SK-N-DZ (cell line): ENCODE data around the gene TNFSF9.
"Not testable (repeated sequence)": the region's sequence is repeated elsewhere in the genome, so short reads cannot be mapped to it uniquely, and the experiment has no call there.

Experiments used
- DNase-seq: peaks from one replicate; pipeline ENCODE4 v3.0.0-alpha.2; 2015; ENCODE audit warnings: low spot score
- small RNA-seq, 2 experiments: library from RNA; depleted of rRNA; stranded (forward); fragments of <200 nt; gene quantifications; one replicate each; pipeline ENCODE3, GENCODE V24; 2014

The TNFSF9 gene

DNA sequence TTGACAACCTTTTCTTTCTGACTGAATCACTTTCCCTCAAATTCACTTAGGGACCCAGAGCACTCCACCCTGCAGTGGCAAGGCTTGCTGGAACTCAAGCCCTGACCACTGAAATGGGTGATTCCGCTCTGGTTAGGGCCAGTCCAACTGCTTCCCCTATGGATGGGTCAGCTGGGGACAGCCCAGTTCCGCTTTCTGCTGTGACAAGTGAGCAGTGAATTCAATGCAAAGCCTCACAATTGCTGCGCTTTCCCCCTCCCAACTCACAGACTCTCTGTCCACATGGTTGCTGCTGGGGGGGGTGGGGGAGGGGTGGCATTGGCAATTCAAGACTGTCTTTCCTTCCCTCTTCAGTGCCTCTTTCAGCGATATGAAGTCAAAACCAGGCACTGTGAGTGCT, 41.4 kb downstream of the TNFSF9 start:
- no peak for DNase-seq

DNA sequence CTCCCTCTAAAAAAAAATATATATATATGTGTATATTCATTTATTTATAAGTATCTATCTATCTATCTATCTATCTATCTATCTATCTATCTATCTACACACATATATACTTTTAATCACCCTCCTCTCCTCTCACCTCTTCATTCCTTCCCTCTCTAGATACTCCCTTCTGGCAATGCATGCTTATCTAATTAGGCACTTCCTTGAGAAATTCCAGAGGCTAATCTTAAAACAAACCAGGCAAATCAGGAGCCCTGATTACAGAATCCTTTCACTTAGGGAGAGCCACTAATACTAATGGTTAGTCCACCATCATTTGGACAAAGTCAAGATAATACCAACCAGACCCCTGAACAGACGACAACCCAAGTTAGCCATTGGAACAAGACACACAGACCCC, 42.5 kb downstream of the TNFSF9 start:
- DNase-seq, result no peak

DNA sequence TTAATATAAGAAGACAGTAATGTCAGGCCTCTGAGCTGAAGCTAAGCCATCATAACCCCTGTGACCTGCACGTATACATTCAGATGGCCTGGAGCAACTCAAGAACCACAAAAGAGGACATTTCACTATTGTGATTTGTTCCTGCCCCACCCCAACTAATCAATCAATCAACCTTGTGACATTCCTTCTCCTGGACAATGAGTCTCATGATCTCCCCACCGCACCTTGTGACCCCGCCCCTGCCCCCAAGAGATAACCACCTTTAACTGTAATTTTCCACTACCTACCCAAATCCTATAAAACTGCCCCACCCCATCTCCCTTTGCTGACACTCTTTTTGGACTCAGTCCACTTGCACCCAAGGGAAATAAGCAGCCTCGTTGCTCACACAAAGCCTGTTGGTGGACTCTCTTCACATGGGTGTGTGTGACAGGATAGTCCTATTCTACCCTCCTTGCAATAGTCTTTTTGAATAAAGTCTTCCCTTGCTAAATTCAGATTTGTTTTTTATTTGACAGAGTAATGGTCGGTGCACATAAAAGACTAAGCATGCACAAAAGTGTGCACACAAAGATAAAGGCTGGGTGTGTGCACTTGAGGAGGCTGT, 46.1 kb downstream of the TNFSF9 start:
- no peak for DNase-seq

DNA sequence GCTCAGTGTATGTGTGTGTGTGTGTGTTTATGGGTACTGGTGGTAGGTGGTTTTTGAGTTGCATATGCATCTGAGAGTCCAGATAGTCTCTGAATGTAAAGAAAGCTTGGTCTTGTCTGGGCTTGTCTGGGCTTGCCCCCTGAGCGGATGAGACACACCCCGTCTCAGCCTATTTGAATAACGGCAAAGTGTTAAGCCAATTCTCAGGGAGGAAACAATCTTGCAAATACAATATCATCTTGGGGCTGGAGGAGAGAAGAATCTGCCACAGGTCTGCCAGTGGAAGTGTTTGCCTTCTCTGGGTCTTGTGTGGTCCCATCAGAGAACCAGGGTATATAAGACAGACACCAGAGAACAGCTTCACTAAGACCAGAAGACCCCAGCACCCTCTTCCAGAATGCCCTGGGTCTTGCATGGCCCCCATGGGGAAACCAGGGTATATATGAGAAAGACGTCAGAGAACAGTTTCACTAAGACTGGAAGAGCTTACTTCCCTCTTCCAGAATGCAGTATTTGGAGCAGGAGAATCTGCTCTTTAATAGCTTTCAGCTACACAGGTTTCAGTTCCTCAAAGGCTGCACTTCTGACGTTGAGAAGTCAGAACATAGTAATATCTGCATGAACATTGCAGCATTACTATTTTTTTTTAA, 46.8 kb downstream of the TNFSF9 start:
- no peak for DNase-seq

DNA sequence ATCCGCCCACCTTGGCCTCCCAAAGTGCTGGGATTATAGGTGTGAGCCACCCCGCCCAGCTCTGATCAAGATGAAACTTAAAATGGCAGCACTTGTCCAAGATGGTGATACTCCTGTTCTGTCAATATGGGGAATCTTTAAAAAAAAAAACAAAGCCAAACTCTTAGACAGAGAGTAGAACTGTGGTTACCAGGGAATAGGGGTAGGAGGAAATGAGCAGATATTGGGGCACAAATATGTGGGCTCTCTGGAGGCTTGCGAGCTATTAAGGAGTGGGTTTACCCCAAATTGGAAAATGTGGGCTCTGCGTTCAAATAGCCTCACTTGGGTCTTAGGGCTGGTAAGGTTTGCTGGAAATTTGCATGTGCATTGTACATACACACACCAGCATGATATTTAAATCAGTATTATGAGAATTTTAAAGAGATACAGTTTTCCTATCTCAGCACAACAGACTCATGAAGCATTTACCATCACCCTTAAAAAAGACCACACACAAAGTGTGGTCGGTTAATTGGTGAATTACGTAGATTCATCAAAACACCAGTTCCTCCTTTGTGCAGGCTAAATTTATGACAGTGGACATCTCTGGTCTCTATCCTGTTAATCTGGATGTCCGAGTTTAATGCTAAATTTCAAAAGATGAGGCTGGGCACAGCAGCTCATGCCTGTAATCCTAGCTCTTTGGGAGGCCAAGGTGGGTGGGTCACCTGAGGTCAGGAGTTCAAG, 48.8 kb downstream of the TNFSF9 start:
- no peak for DNase-seq

DNA sequence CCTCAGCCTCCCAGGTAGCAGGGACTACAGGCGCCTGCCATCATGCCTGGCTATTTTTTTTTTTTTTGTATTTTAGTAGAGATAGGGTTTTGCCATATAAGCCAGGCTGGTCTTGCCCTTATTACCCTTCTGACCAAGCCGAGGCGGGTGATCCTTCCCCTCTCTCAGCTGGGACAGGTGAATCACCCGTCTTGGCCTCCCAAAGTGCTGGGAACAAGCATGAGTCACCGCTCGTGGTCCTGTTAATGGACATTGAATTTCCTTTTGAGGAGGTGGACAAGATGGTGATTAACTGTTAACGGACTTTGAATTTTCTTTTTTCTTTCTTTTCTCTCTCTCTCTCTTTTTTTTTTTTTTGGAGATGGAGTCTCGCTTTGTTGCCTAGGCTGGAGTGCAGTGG, 49.5 kb downstream of the TNFSF9 start:
- DNase-seq, result no peak

DNA sequence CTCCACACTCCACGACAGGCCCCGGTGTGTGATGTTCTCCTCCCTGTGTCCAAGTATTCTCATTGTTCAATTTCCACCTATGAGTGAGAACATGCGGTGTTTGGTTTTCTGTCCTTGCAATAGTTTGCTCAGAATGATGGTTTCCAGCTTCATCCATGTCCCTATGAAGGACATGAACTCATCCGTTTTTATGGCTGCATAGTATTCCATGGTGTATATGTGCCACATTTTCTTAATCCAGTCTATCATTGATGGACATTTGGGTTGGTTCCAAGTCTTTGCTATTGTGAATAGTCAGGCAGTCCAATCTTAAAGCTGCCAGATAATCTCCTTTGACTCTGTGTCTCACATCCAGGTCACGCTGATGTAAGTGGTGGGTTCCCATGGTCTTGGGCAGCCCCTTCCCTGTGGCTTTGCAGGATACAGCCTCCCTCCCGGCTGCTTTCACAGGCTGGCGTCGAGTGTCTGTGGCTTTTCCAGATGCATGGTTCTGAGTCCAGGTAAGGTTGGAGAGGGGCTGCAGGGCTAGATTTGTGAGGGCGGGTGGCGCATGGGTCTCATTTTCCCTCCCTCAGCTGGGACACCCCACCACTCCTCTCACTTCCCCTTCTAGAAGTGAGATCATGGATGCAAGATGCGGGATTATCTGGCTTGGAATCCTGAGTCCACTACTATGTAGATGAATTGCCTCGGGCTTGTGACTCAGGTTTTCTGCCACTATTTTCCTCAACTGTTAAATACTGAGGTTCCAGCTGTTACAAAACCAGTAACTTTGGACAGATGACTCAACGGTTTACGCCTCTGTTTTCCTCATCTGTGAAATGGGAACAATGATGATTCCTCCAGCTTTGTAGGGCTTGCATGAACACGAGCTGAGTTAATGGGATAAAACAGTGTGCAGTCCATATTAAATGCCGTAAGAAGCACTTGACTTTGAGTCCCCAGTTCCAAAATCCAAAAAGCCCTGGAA, 52.0 kb downstream of the TNFSF9 start:
- not testable (repeated sequence) for DNase-seq

Small RNAs within 50 kb of the gene (small RNA-seq; reads per million reads assigned to genes)
- gene AC010503.2, result 0 reads per million in 2 experiments
- gene RF00019, result 0 reads per million in 2 experiments
